HepG2 (cell line): ENCODE data around the gene FXYD5. TPM values are rescaled to one million over a fixed set of nuclear protein-coding genes. Genes with fewer than 3 reads are reported as not detected.
A peak's percentile ranks its signal among the peaks of the same experiment; 100 is the strongest.

Experiments
- AGO2 ChIP-seq: fragments of 200-400 bp; formaldehyde crosslinking; optimal IDR thresholded peaks from 2 replicates; pipeline ENCODE3; 2017; ENCODE audit warnings: mild to moderate bottlenecking, low read depth, low read length, moderate library complexity
- ERF ChIP-seq: IDR thresholded peaks from 2 replicates; pipeline ENCODE4 v1.6.1; 2018; ENCODE audit warnings: missing biosample characterization, missing genetic modification reagents
- KLF6 ChIP-seq: IDR thresholded peaks from 2 replicates; pipeline ENCODE4 v1.8.0; 2016; ENCODE audit warnings: missing biosample characterization, missing genetic modification reagents
- POLR2A ChIP-seq, 2 experiments: IDR thresholded peaks; 2 replicates each; pipeline ENCODE4 v1.6.1; 2011; ENCODE audit warnings: low read depth in 2 of 2, low read length in 2 of 2, mild to moderate bottlenecking in 1 of 2, moderate library complexity in 1 of 2; ENCODE audit not compliant: insufficient read depth in 1 of 2
- RCOR2 ChIP-seq: IDR thresholded peaks from 2 replicates; pipeline ENCODE4 v1.6.1; 2016; ENCODE audit warnings: missing biosample characterization, missing genetic modification reagents
- SAP130 ChIP-seq: IDR thresholded peaks from 2 replicates; pipeline ENCODE4 v1.6.1; 2016; ENCODE audit warnings: low read depth
- SMARCE1 ChIP-seq: fragments of 450-650 bp; IDR thresholded peaks from 2 replicates; pipeline ENCODE4 v1.6.1; 2017; ENCODE audit warnings: borderline replicate concordance
- SNAPC2 ChIP-seq: sonication (generic); formaldehyde crosslinking; IDR thresholded peaks from 2 replicates; pipeline ENCODE4 v1.8.1; 2022; ENCODE audit warnings: mild to moderate bottlenecking, missing genetic modification reagents
- TSC22D2 ChIP-seq: sonication (generic); formaldehyde crosslinking; IDR thresholded peaks from 2 replicates; pipeline ENCODE4 v1.5.1; 2020; ENCODE audit warnings: missing genetic modification reagents, mild to moderate bottlenecking, borderline replicate concordance
- ZKSCAN5 ChIP-seq: sonication (generic); formaldehyde crosslinking; IDR thresholded peaks from 2 replicates; pipeline ENCODE4 v1.5.1; 2020; ENCODE audit warnings: mild to moderate bottlenecking, missing genetic modification reagents
- ZMAT3 ChIP-seq: sonication (generic); formaldehyde crosslinking; conservative IDR thresholded peaks from 2 replicates; pipeline ENCODE4 v1.7.0; 2021; ENCODE audit warnings: missing genetic modification reagents
- ZSCAN5A ChIP-seq: sonication (generic); formaldehyde crosslinking; IDR thresholded peaks from 2 replicates; pipeline ENCODE4 v1.8.0; 2022; ENCODE audit warnings: mild to moderate bottlenecking, missing genetic modification reagents, borderline replicate concordance
- polyA plus RNA-seq, 8 experiments: library from polyadenylated mRNA; depleted of rRNA in 3 of 8; stranded (reverse) in 7 of 8; unstranded in 1 of 8; fragments of >200 nt; fragmentation: Illumina TruSeq in 4 of 8; extraction: Trizol in 4 of 8; gene quantifications; 2 replicates each; pipeline versions ENCODE4 v1.2.1 to v1.2.3, GENCODE V29; 2011 to 2016; ENCODE audit warnings: low read depth in 4 of 8, missing spikeins in 1 of 8, mixed read lengths in 1 of 8; ENCODE audit not compliant: insufficient read depth in 1 of 8
- total RNA-seq, 5 experiments: library from RNA; depleted of rRNA; stranded (reverse); fragments of >200 nt; fragmentation: Illumina TruSeq; extraction: Trizol; gene quantifications; 2 replicates each; pipeline ENCODE4 v1.2.3, GENCODE V29; 2016; ENCODE audit warnings: low read depth in 1 of 5
- TF ChIP-seq, protein P1 (sequence below): sonication (generic); formaldehyde crosslinking; IDR thresholded peaks from 2 replicates; pipeline ENCODE4 v1.4.0; 2020; ENCODE audit warnings: missing genetic modification reagents, borderline replicate concordance
- TF ChIP-seq, protein P2 (sequence below): sonication (generic); formaldehyde crosslinking; IDR thresholded peaks from 2 replicates; pipeline ENCODE4; 2020; ENCODE audit warnings: missing genetic modification reagents, mild to moderate bottlenecking, borderline replicate concordance
- TF ChIP-seq, protein P3 (sequence below), 2 experiments: fragments of 450-650 bp in 1 of 2; sonication (generic) in 1 of 2; formaldehyde crosslinking in 1 of 2; IDR thresholded peaks; 2 replicates each; pipeline versions ENCODE4 v1.6.1 to v1.8.0; 2016 to 2022; ENCODE audit warnings: antibody characterized with exemption in 1 of 2, mild to moderate bottlenecking in 1 of 2, missing genetic modification reagents in 1 of 2

The FXYD5 gene
- total and polyA plus RNA-seq, 2 of the 13 experiments (the other 11 are each of a cell fraction or from before 2014, with no cell fraction given): 0.65 TPM; not detected in 1

GRCh38 chr19:35135389-35135909, 19.1 kb upstream of the FXYD5 start (continued):
- TF ChIP-seq ERF (CRISPR knock-in tag): peak; percentile 56; the same call in 1 of the 2 replicates
- no peak for TF ChIP-seq SMARCE1
- TF ChIP-seq, protein P1, sequence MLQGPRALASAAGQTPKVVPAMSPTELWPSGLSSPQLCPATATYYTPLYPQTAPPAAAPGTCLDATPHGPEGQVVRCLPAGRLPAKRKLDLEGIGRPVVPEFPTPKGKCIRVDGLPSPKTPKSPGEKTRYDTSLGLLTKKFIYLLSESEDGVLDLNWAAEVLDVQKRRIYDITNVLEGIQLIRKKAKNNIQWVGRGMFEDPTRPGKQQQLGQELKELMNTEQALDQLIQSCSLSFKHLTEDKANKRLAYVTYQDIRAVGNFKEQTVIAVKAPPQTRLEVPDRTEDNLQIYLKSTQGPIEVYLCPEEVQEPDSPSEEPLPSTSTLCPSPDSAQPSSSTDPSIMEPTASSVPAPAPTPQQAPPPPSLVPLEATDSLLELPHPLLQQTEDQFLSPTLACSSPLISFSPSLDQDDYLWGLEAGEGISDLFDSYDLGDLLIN (CRISPR knock-in tag): no peak
- no peak for TF ChIP-seq POLR2A (IDR thresholded peaks at IDR 0.05; ENCODE audit: insufficient read depth in 1 of 2, low read depth in 2 of 2, low read length in 2 of 2)
- TF ChIP-seq ZMAT3 (CRISPR knock-in tag): 0 out of 2 replicates have a peak, but pooled peaks have one; percentile 37
- TF ChIP-seq ZSCAN5A (CRISPR knock-in tag): no peak
- TF ChIP-seq SAP130 (CRISPR knock-in tag): peak; percentile 66
- no peak for TF ChIP-seq ZKSCAN5 (CRISPR knock-in tag)
- no peak for TF ChIP-seq SNAPC2
- TF ChIP-seq AGO2: no peak
- no peak for TF ChIP-seq KLF6 (CRISPR knock-in tag)
- TF ChIP-seq, protein P2, sequence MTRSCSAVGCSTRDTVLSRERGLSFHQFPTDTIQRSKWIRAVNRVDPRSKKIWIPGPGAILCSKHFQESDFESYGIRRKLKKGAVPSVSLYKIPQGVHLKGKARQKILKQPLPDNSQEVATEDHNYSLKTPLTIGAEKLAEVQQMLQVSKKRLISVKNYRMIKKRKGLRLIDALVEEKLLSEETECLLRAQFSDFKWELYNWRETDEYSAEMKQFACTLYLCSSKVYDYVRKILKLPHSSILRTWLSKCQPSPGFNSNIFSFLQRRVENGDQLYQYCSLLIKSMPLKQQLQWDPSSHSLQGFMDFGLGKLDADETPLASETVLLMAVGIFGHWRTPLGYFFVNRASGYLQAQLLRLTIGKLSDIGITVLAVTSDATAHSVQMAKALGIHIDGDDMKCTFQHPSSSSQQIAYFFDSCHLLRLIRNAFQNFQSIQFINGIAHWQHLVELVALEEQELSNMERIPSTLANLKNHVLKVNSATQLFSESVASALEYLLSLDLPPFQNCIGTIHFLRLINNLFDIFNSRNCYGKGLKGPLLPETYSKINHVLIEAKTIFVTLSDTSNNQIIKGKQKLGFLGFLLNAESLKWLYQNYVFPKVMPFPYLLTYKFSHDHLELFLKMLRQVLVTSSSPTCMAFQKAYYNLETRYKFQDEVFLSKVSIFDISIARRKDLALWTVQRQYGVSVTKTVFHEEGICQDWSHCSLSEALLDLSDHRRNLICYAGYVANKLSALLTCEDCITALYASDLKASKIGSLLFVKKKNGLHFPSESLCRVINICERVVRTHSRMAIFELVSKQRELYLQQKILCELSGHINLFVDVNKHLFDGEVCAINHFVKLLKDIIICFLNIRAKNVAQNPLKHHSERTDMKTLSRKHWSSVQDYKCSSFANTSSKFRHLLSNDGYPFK (CRISPR knock-in tag): no peak; the same call in 1 of the 2 replicates
- TF ChIP-seq TSC22D2 (CRISPR knock-in tag): no peak
- TF ChIP-seq RCOR2 (CRISPR knock-in tag): 0 out of 2 replicates have a peak, but pooled peaks have one; percentile 27
- TF ChIP-seq, protein P3, sequence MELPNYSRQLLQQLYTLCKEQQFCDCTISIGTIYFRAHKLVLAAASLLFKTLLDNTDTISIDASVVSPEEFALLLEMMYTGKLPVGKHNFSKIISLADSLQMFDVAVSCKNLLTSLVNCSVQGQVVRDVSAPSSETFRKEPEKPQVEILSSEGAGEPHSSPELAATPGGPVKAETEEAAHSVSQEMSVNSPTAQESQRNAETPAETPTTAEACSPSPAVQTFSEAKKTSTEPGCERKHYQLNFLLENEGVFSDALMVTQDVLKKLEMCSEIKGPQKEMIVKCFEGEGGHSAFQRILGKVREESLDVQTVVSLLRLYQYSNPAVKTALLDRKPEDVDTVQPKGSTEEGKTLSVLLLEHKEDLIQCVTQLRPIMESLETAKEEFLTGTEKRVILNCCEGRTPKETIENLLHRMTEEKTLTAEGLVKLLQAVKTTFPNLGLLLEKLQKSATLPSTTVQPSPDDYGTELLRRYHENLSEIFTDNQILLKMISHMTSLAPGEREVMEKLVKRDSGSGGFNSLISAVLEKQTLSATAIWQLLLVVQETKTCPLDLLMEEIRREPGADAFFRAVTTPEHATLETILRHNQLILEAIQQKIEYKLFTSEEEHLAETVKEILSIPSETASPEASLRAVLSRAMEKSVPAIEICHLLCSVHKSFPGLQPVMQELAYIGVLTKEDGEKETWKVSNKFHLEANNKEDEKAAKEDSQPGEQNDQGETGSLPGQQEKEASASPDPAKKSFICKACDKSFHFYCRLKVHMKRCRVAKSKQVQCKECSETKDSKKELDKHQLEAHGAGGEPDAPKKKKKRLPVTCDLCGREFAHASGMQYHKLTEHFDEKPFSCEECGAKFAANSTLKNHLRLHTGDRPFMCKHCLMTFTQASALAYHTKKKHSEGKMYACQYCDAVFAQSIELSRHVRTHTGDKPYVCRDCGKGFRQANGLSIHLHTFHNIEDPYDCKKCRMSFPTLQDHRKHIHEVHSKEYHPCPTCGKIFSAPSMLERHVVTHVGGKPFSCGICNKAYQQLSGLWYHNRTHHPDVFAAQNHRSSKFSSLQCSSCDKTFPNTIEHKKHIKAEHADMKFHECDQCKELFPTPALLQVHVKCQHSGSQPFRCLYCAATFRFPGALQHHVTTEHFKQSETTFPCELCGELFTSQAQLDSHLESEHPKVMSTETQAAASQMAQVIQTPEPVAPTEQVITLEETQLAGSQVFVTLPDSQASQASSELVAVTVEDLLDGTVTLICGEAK (IDR thresholded peaks at IDR 0.05): no peak
- TF ChIP-seq, protein P3 (CRISPR knock-in tag; IDR thresholded peaks at IDR 0.05): no peak
